ENCODE measurements around the gene CD4. TPM values are rescaled to one million over a fixed set of nuclear protein-coding genes. Genes with fewer than 3 reads are reported as not detected.
"Not testable (repeated sequence)": the region's sequence is repeated elsewhere in the genome, so short reads cannot be mapped to it uniquely, and the experiment has no call there.

The CD4 gene
- total RNA-seq, 1 donor from 2014 or later = 0.10 TPM

- DNase-seq (ENCODE audit: low read depth) = no peak
Measured at GRCh38 chr12:6847676-6848075, 58.3 kb downstream of the CD4 start.

- DNase-seq (ENCODE audit: low read depth) = no peak
Measured at GRCh38 chr12:6849427-6849826, 60.1 kb downstream of the CD4 start.

GRCh38 chr12:6849976-6850560, 60.7 kb downstream of the CD4 start:
- DNase-seq (ENCODE audit: low read depth) = no peak

GRCh38 chr12:6850796-6851152, 61.4 kb downstream of the CD4 start:
- no peak for DNase-seq (ENCODE audit: low read depth)

GRCh38 chr12:6851153-6851920, 62.0 kb downstream of the CD4 start, which contains the start of gene CDCA3:
Gene CDCA3, minus strand, starts transcription at chr12:6851286. Its CDS starts 334 bp downstream, at chr12:6850952.
- peak; percentile 98 for DNase-seq (ENCODE audit: low read depth)

GRCh38 chr12:6851921-6852650, 62.8 kb downstream of the CD4 start, which contains the start of gene USP5:
Gene USP5, plus strand, starts transcription at chr12:6852150. Its CDS starts 30 bp downstream, at chr12:6852180.
- DNase-seq (ENCODE audit: low read depth) = peak; percentile 99

- peak; percentile 64 for DNase-seq (ENCODE audit: low read depth)
Measured at GRCh38 chr12:6852651-6853354, 63.5 kb downstream of the CD4 start.

GRCh38 chr12:6853626-6854025, 64.3 kb downstream of the CD4 start:
- no peak for DNase-seq (ENCODE audit: low read depth)

- no peak for DNase-seq (ENCODE audit: low read depth)
Measured at GRCh38 chr12:6854036-6854435, 64.7 kb downstream of the CD4 start.

GRCh38 chr12:6855322-6855721, 66.0 kb downstream of the CD4 start:
- DNase-seq (ENCODE audit: low read depth) = no peak

GRCh38 chr12:6858799-6859198, 69.5 kb downstream of the CD4 start:
- DNase-seq (ENCODE audit: low read depth) = no peak

- DNase-seq (ENCODE audit: low read depth) = no peak
Measured at GRCh38 chr12:6860116-6860515, 70.8 kb downstream of the CD4 start.

GRCh38 chr12:6860942-6861341, 71.6 kb downstream of the CD4 start:
- no peak for DNase-seq (ENCODE audit: low read depth)

GRCh38 chr12:6861391-6861790, 72.1 kb downstream of the CD4 start:
- DNase-seq (ENCODE audit: low read depth) = no peak

- no peak for DNase-seq (ENCODE audit: low read depth)
Measured at GRCh38 chr12:6863033-6863432, 73.7 kb downstream of the CD4 start.

GRCh38 chr12:6863586-6864321, 74.4 kb downstream of the CD4 start:
- DNase-seq (ENCODE audit: low read depth) = no peak

GRCh38 chr12:6865307-6865706, 76.0 kb downstream of the CD4 start:
- not testable (repeated sequence) for DNase-seq (ENCODE audit: low read depth)

- no peak for DNase-seq (ENCODE audit: low read depth)
Measured at GRCh38 chr12:6866163-6866919, 77.0 kb downstream of the CD4 start.

- DNase-seq (ENCODE audit: low read depth) = no peak
Measured at GRCh38 chr12:6866920-6867412, 77.6 kb downstream of the CD4 start.

- DNase-seq (ENCODE audit: low read depth) = peak; percentile 34
Measured at GRCh38 chr12:6867413-6868210, 78.3 kb downstream of the CD4 start, which contains the start of gene TPI1. Gene TPI1, plus strand, starts transcription at chr12:6867531. Its CDS starts 36 bp downstream, at chr12:6867567.

All from renal cortical epithelial cell (primary cell).